DND-41 (cell line): Measurements from ENCODE around the gene MICAL1.

Source experiments
- ATAC-seq: fragments of 200-7000 bp; cut with Tn5 transposase; 3 replicates; pipeline ENCODE4 v1.9.1; 2021; ENCODE audit warnings: low read depth; ENCODE audit not compliant: insufficient read depth
- DNase-seq: peaks from one replicate; pipeline ENCODE4 v3.0.0-alpha.2; 2020
- H2AFZ ChIP-seq: 2 replicates; pipeline ENCODE4 v1.6.0; 2012; ENCODE audit warnings: low read depth, low read length
- H3K27ac ChIP-seq: 2 replicates; pipeline ENCODE4 v1.5.1; 2012; ENCODE audit warnings: low read length, inconsistent platforms
- H3K27me3 ChIP-seq: fragments of 200-600 bp; sonication (generic); 2 replicates; pipeline ENCODE4 v1.6.0; 2012; ENCODE audit warnings: low read length, mild to moderate bottlenecking, inconsistent platforms; ENCODE audit not compliant: insufficient read depth, poor library complexity
- H3K36me3 ChIP-seq: 2 replicates; pipeline ENCODE4 v1.5.1; 2012; ENCODE audit warnings: low read length, inconsistent platforms; ENCODE audit not compliant: insufficient read depth
- H3K4me1 ChIP-seq: 2 replicates; pipeline ENCODE4 v1.5.1; 2012; ENCODE audit warnings: mild to moderate bottlenecking, low read length; ENCODE audit not compliant: insufficient read depth
- H3K4me2 ChIP-seq: 2 replicates; pipeline ENCODE4 v1.6.0; 2012; ENCODE audit warnings: mild to moderate bottlenecking, moderate library complexity, low read length, inconsistent platforms; ENCODE audit not compliant: insufficient read depth
- H3K4me3 ChIP-seq, 2 experiments: fragments of 200-600 bp in 1 of 2; shearing (Covaris generic) in 1 of 2; 2 replicates each; pipeline ENCODE4 v1.5.1; 2012 to 2016; ENCODE audit warnings: inconsistent platforms in 2 of 2, low read length in 2 of 2, mild to moderate bottlenecking in 2 of 2, low read depth in 1 of 2, moderate library complexity in 1 of 2
- H3K79me2 ChIP-seq: 2 replicates; pipeline ENCODE4 v1.6.0; 2012; ENCODE audit warnings: low read length, inconsistent platforms; ENCODE audit not compliant: insufficient read depth
- H3K9ac ChIP-seq: 2 replicates; pipeline ENCODE4 v1.6.0; 2012; ENCODE audit warnings: low read depth, mild to moderate bottlenecking, inconsistent platforms, low read length, moderate library complexity
- H3K9me3 ChIP-seq: 2 replicates; pipeline ENCODE4 v1.5.1; 2012; ENCODE audit warnings: low read length, moderate library complexity, mild to moderate bottlenecking, inconsistent platforms; ENCODE audit not compliant: insufficient read depth, severe bottlenecking
- H4K20me1 ChIP-seq: 2 replicates; pipeline ENCODE4 v1.6.0; 2012; ENCODE audit warnings: low read length; ENCODE audit not compliant: insufficient read depth
- EZH2 ChIP-seq: IDR thresholded peaks from 3 replicates; pipeline ENCODE4 v1.6.1; 2012; ENCODE audit warnings: borderline replicate concordance, low read depth, mild to moderate bottlenecking, moderate library complexity, low read length, inconsistent platforms; ENCODE audit not compliant: severe bottlenecking
- TF ChIP-seq, protein P1 (sequence below): IDR thresholded peaks from 2 replicates; pipeline ENCODE4 v1.5.1; 2012; ENCODE audit warnings: borderline replicate concordance, low read length, moderate library complexity, mild to moderate bottlenecking; ENCODE audit not compliant: poor library complexity, severe bottlenecking; ENCODE audit errors: extremely low read depth

The MICAL1 gene

DNA sequence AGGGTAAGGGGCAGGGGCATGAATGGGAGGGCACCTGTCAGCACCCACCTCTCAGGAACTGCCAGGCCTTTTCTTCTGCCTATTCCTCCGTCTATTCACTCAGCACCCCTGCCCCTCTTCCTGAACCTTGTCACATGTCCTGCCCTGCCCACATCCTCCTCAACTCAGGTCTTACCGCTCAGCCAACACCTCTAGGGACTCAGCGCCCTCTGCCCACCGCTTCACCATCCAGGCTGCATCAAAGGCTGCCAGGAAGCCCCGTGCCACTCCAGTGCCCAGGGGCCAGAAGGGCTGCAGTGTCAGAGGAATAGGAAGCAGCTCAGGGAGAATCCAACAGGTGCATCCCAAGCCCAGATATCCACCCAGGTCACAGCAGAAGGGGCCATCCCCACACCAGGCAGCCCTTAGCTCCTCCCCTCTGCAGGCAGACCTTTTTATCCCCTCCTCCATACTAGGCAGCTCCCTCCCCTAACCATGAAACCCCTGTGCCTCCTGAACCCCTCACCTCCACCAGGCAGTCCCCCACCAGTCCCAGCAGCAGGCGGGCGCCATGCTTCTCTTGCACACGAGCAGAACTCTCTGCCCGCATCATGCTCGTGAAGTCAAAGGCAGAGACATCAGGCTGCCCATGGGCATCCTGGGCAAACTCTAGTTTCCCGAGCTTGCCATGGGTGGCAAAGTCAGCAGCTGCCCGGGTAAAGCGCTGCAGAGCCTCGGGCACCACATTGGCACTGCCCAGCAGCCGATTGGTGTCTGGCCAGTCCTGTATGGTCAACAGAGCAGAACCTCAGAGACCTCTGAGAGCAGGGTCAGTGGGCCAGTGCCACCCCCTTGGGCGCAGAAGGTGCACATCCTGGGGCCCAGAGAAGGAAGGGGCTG lies 5.5 kb downstream of the MICAL1 start:
- Histone ChIP-seq H3K4me3 (no peak overlapping the region), H4K20me1 (peaks cover 19% of the 10 kb centered on the region), H3K36me3 (peaks cover 52% of the 10 kb centered on the region), H3K27ac (no peak overlapping the region), H2AFZ (no peak overlapping the region), H3K79me2 (0 out of 2 replicates have a peak, but pooled peaks cover 2% of the 10 kb centered on the region), H3K4me2 (no peak overlapping the region), H3K9me3 (no peaks in the 10 kb centered on the region), H3K4me1 (peaks cover 29% of the 10 kb centered on the region), H3K27me3 (no peaks in the 10 kb centered on the region), H3K9ac (no peak overlapping the region)
- ATAC-seq (0 out of 3 replicates have a peak, but pooled peaks have one; percentile 10), DNase-seq (peak; percentile 50)
- TF ChIP-seq, protein P1, sequence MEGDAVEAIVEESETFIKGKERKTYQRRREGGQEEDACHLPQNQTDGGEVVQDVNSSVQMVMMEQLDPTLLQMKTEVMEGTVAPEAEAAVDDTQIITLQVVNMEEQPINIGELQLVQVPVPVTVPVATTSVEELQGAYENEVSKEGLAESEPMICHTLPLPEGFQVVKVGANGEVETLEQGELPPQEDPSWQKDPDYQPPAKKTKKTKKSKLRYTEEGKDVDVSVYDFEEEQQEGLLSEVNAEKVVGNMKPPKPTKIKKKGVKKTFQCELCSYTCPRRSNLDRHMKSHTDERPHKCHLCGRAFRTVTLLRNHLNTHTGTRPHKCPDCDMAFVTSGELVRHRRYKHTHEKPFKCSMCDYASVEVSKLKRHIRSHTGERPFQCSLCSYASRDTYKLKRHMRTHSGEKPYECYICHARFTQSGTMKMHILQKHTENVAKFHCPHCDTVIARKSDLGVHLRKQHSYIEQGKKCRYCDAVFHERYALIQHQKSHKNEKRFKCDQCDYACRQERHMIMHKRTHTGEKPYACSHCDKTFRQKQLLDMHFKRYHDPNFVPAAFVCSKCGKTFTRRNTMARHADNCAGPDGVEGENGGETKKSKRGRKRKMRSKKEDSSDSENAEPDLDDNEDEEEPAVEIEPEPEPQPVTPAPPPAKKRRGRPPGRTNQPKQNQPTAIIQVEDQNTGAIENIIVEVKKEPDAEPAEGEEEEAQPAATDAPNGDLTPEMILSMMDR, result no peak
- TF ChIP-seq EZH2, result no peak

DNA sequence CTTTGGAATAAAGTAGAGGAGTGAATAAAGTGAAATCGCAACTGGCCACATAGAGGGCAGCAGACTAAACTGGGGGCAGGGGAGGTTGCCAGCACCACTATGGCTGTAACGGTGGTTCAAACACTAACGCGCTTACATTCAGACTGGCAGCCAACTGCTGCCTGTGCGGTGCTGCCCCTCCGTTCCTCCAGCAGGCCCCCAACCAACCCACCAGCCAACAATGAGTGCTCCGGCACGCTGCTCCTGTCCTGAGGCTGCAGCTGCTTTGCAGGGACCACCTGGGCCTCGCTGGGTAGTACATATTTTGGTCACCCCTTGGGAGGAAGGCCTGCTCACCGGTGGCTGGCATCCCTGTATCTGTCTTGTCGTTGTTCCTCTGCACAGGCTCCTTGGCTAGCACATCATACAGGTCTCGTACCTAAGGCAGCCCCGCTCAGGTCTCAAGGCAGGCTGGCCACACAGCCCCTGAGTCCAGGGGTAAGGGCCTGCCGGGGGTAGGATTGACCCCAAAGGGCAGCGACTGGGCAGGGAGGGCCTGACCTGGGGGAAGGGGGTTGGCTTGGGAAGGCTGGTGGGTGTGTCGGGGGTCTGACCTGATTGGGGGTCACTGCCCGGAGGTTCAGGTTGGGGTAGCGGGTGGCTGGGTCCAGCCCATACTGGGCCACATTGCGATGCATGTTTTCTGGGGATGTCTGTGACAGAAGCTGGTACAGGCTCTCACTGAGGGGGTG lies 6.3 kb downstream of the MICAL1 start:
- no peaks in the 10 kb centered on the region for H3K27me3 ChIP-seq
- no peak for TF ChIP-seq EZH2
- TF ChIP-seq, protein P1, result no peak
- no peak overlapping the region for H2AFZ ChIP-seq
- DNase-seq (no peak), ATAC-seq (no peak)
- H3K4me1 ChIP-seq, result peaks cover 22% of the 10 kb centered on the region
- no peak overlapping the region for H3K4me2 ChIP-seq
- H3K79me2 ChIP-seq, result 0 out of 2 replicates have a peak, but pooled peaks cover 2% of the 10 kb centered on the region
- H3K9ac ChIP-seq, result no peak overlapping the region
- no peak overlapping the region for H3K27ac ChIP-seq
- peaks cover 61% of the 10 kb centered on the region for H3K36me3 ChIP-seq
- H3K9me3 ChIP-seq, result no peaks in the 10 kb centered on the region
- no peak overlapping the region for H3K4me3 ChIP-seq
- H4K20me1 ChIP-seq, result peaks cover 20% of the 10 kb centered on the region

DNA sequence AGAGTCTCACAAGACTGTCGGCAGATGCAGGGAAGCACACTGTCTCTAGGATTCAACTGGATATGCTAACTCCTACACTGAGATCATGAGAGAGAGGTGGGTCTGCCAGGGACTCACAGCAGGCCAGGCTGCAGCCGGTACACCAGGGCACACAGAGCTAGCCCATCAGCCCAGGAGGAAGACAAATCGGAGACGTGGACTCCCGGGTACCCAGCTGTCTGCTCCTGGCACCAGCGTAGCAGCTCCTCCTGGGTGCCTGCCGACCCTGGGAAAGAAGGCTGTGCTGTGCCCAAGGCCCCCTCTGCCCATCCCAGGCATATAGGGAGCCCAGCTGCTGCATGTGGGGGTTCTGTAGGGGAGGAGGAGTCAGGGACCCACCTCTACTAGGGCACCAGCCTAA lies 7.0 kb downstream of the MICAL1 start:
- Histone ChIP-seq H3K4me3 (no peak overlapping the region), H3K4me1 (peaks cover 16% of the 10 kb centered on the region), H3K79me2 (0 out of 2 replicates have a peak, but pooled peaks cover 2% of the 10 kb centered on the region), H3K36me3 (peaks cover 63% of the 10 kb centered on the region), H3K27ac (peak overlapping the region; percentile 28; the same call in 1 of the 2 replicates), H3K27me3 (no peaks in the 10 kb centered on the region), H2AFZ (no peak overlapping the region), H4K20me1 (peaks cover 14% of the 10 kb centered on the region), H3K9ac (no peak overlapping the region), H3K9me3 (no peaks in the 10 kb centered on the region), H3K4me2 (no peak overlapping the region)
- TF ChIP-seq, protein P1, result no peak
- no peak for TF ChIP-seq EZH2
- no peak for ATAC-seq
- DNase-seq, result no peak
